CD4-positive, alpha-beta memory T cell (primary cell): ENCODE data around the gene ME3. TPM values are rescaled to one million over a fixed set of nuclear protein-coding genes. Genes with fewer than 3 reads are reported as not detected.
"Not testable (repeated sequence)": the region's sequence is repeated elsewhere in the genome, so short reads cannot be mapped to it uniquely, and the experiment has no call there.

Source experiments
- CTCF ChIA-PET: fragments of 350-600 bp; sonication (Branson Sonifier 250); formaldehyde crosslinking; loops from one replicate; lab custom pipeline; 2021; ENCODE audit warnings: inconsistent platforms; ENCODE audit not compliant: partially characterized antibody; lab: Charles Lee
- POLR2A ChIA-PET: fragments of 350-600 bp; sonication (Branson Sonifier 250); formaldehyde crosslinking; loops from one replicate; lab custom pipeline; 2021; ENCODE audit not compliant: partially characterized antibody; lab: Charles Lee
- DNase-seq, 5 donors: peaks; one replicate each; pipeline versions ENCODE4 v3.0.0 to v3.0.0-alpha.2; 2020 to 2022; ENCODE audit warnings: mixed read lengths in 1 of 5
- H3K27ac ChIP-seq: one replicate; pipeline ENCODE4 v1.7.0; 2013; ENCODE audit warnings: low read depth, low read length
- H3K27me3 ChIP-seq: 2 replicates; pipeline ENCODE4 v1.7.0; 2013; ENCODE audit warnings: mild to moderate bottlenecking, low read length, moderate library complexity; ENCODE audit not compliant: insufficient read depth
- H3K36me3 ChIP-seq: 2 replicates; pipeline ENCODE4 v1.7.0; 2013; ENCODE audit warnings: mild to moderate bottlenecking, low read length, moderate library complexity; ENCODE audit not compliant: insufficient read depth
- H3K4me1 ChIP-seq: 2 replicates; pipeline ENCODE4 v1.7.0; 2013; ENCODE audit warnings: mild to moderate bottlenecking, low read length, moderate library complexity; ENCODE audit not compliant: insufficient read depth
- H3K4me3 ChIP-seq, 2 donors: one replicate each; pipeline ENCODE4 v1.7.0; 2013; ENCODE audit warnings: low read length in 2 of 2, mild to moderate bottlenecking in 1 of 2
- H3K9me3 ChIP-seq, 2 donors: one replicate each; pipeline ENCODE4 v1.7.0; 2013; ENCODE audit warnings: low read length in 2 of 2, control low read depth in 1 of 2; ENCODE audit not compliant: control insufficient read depth in 1 of 2
- H3K27ac Mint-ChIP-seq, 7 donors: one replicate each; pipeline ENCODE4 v1.8.0; 2020 to 2021; ENCODE audit warnings: mixed read lengths in 7 of 7, mild to moderate bottlenecking in 6 of 7, inconsistent platforms in 3 of 7, moderate library complexity in 3 of 7
- H3K27me3 Mint-ChIP-seq, 2 donors: one replicate each; pipeline ENCODE4 v1.8.0; 2020 to 2021; ENCODE audit warnings: mixed read lengths in 2 of 2
- H3K36me3 Mint-ChIP-seq, 2 donors: one replicate each; pipeline ENCODE4 v1.8.0; 2020 to 2021; ENCODE audit warnings: mixed read lengths in 2 of 2, inconsistent platforms in 1 of 2, mild to moderate bottlenecking in 1 of 2
- H3K4me1 Mint-ChIP-seq, 4 donors: one replicate each; pipeline ENCODE4 v1.8.0; 2020 to 2021; ENCODE audit warnings: mixed read lengths in 4 of 4, mild to moderate bottlenecking in 1 of 4
- H3K4me3 Mint-ChIP-seq, 8 donors: one replicate each; pipeline ENCODE4 v1.8.0; 2020 to 2021; ENCODE audit warnings: mixed read lengths in 8 of 8, mild to moderate bottlenecking in 7 of 8, moderate library complexity in 6 of 8, inconsistent platforms in 3 of 8
- H3K9me3 Mint-ChIP-seq, 8 donors: one replicate each; pipeline ENCODE4 v1.8.0; 2020 to 2021; ENCODE audit warnings: mixed read lengths in 8 of 8, mild to moderate bottlenecking in 5 of 8, inconsistent platforms in 3 of 8, moderate library complexity in 1 of 8
- intact Hi-C: fragments of 100-400 bp; cut with micrococcal nuclease; formaldehyde crosslinking; loops from one replicate; pipeline ENCODE4 v1.15.1; 2023
- polyA plus RNA-seq, 2 donors: library from polyadenylated mRNA; unstranded; fragments of 300-500 nt; fragmentation: Illumina TruSeq; gene quantifications; one replicate each; pipeline ENCODE4 v1.2.3, GENCODE V29; 2021
- total RNA-seq, 2 experiments: library from RNA; stranded (reverse); gene quantifications; one replicate each; pipeline ENCODE4 v1.2.3, GENCODE V29; 2021

ME3 gene
- total and polyA plus RNA-seq, 4 experiments from 2014 or later: 0.15 to 1.9 (median 1.3) TPM; not detected in 1

DNA sequence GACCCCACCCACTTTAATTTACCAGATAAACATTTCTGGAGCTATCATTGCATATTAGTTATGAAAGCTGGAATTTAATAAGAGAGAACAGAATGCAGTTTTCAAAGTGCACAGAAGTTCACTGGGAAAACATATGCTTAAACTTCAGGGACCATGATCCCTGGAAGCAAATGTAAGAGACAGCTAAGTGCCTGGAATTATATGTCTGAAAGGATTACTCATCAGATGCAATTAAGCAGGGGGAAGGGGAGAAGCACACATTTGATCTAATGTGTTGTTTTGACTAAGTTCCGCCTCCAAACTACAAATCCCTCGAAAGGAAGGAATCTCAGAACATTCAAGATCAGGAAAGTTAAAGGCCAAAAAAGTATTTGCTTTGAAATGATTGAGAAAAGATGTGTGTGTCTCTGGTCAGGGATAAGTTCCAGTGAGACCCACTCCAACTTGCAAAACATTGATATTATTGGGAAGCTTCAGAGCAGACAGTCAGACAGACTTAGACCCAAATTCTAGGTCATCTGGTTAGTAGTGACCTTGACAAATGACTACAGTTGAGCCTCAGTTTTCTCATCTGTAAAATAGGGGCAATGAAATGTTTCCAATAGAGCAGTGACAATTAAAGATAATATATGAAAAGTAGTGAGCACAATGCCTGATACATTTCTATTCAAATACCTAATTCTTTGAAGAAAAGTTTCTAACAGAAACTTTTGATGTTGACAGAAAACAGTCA, 147.6 kb downstream of the ME3 start:
- ChIA-PET CTCF (no interaction called here), POLR2A (no interaction called here)
- Histone ChIP-seq H3K27ac (no peak overlapping the region), H3K4me3 (no peak overlapping the region), H3K4me1 (no peaks in the 10 kb centered on the region), H3K9me3 (no peaks in the 10 kb centered on the region), H3K27me3 (no peaks in the 10 kb centered on the region), H3K36me3 (no peaks in the 10 kb centered on the region)
- intact Hi-C loops: no loop called here
- Mint-ChIP-seq H3K27ac (no peak overlapping the region), H3K4me1 (no peaks in the 10 kb centered on the region), H3K36me3 (peaks cover 0 to 3% of the 10 kb centered on the region in 2 donors), H3K9me3 (peaks cover 0 to 37% (median 20%) of the 10 kb centered on the region in 8 donors), H3K27me3 (peaks cover 0 to 4% of the 10 kb centered on the region in 2 donors), H3K4me3 (no peak overlapping the region)
- no peak for DNase-seq

DNA sequence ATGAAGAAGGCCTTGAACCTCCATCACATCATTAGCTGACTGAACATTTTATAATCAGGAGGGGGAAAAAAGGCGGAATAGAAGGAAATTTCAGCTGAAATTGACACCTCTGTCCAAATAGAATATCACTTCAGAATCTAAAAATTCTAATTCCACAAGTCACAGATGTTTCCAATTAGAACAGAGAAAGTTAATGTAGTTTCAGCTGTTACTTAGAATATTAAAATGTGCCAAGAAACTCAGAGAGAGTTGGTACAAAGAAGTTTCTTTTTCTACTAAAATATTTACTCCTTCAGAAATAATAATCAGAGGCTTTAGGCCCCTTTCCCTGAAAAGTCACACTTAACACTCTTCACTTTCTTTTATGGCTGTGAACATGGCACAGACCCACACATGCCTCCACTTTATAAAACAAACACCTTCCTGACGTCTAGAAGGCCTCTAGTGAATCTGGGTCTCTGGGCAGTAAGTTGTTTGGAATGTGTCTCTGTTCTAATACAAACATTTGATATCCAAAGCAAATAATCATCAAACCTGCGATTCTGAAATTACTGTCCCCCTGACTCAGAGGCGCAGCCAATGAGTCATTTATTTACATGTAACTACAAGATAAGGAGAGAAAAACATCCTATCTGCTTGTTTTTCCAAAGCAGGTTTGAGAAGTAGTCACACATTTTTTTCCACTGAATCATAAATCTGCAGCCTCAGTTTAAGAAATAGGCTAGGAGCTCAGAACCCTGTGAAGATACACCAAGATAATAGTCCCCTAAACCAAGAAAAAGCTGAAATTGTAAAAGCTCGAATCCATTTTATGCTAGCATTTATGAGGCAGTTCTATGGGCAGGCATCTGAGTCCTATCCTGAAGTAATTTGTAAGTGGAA, 148.4 kb downstream of the ME3 start:
- intact Hi-C loops: no loop called here
- Histone ChIP-seq H3K9me3 (no peaks in the 10 kb centered on the region), H3K36me3 (no peaks in the 10 kb centered on the region), H3K27ac (no peak overlapping the region), H3K4me1 (no peaks in the 10 kb centered on the region), H3K4me3 (no peak overlapping the region), H3K27me3 (no peaks in the 10 kb centered on the region)
- H3K9me3 Mint-ChIP-seq: peaks cover 0 to 37% (median 19%) of the 10 kb centered on the region in 8 donors
- peaks cover 0 to 4% of the 10 kb centered on the region in 2 donors for H3K27me3 Mint-ChIP-seq
- H3K4me3 Mint-ChIP-seq: no peak overlapping the region
- CTCF ChIA-PET: no interaction called here
- no peak for DNase-seq
- H3K4me1 Mint-ChIP-seq: no peaks in the 10 kb centered on the region
- POLR2A ChIA-PET: no interaction called here
- H3K36me3 Mint-ChIP-seq: peaks cover 0 to 3% of the 10 kb centered on the region in 2 donors
- H3K27ac Mint-ChIP-seq: no peak overlapping the region

DNA sequence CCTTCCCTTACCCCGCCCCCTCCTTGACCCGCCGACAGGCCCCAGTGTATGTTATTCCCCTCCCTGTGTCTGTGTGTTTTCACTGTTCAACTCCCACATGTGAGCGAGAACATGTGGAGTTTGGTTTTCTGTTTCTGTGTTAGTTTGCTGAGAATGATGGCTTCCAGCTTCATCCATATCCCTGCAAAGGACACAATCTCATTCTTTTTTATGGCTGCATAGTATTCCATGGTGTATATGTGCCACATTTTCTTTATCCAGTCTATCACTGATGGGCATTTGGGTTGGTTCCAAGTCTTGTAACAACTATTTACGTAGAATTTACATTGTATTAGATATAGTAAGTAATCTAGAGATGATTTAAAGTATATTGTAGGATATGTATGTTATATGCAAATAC, 149.9 kb downstream of the ME3 start:
- H3K36me3 Mint-ChIP-seq, POLR2A ChIA-PET, CTCF ChIA-PET, intact Hi-C loops, H3K4me3 ChIP-seq, H3K27me3 Mint-ChIP-seq, H3K4me3 Mint-ChIP-seq, DNase-seq, H3K27ac ChIP-seq, H3K4me1 ChIP-seq, H3K36me3 ChIP-seq, H3K27me3 ChIP-seq, H3K27ac Mint-ChIP-seq, H3K4me1 Mint-ChIP-seq, H3K9me3 ChIP-seq: not testable (repeated sequence)
- peaks cover 0 to 24% (median 16%) of the 10 kb centered on the region in 8 donors for H3K9me3 Mint-ChIP-seq

GRCh38 chr11:86519064-86519911, 153.1 kb downstream of the ME3 start:
- Histone ChIP-seq H3K27ac (no peak overlapping the region), H3K36me3 (no peaks in the 10 kb centered on the region), H3K4me3 (no peak overlapping the region), H3K27me3 (no peaks in the 10 kb centered on the region), H3K4me1 (no peaks in the 10 kb centered on the region), H3K9me3 (no peaks in the 10 kb centered on the region)
- CTCF ChIA-PET: no interaction called here
- Mint-ChIP-seq H3K36me3 (no peaks in the 10 kb centered on the region), H3K9me3 (peaks cover 0 to 7% (median under 1%) of the 10 kb centered on the region in 8 donors), H3K27me3 (peaks cover 0 to 4% of the 10 kb centered on the region in 2 donors), H3K4me3 (no peak overlapping the region), H3K4me1 (no peaks in the 10 kb centered on the region), H3K27ac (no peak overlapping the region)
- POLR2A ChIA-PET: no interaction called here
- no peak for DNase-seq
- intact Hi-C loops: no loop called here

DNA sequence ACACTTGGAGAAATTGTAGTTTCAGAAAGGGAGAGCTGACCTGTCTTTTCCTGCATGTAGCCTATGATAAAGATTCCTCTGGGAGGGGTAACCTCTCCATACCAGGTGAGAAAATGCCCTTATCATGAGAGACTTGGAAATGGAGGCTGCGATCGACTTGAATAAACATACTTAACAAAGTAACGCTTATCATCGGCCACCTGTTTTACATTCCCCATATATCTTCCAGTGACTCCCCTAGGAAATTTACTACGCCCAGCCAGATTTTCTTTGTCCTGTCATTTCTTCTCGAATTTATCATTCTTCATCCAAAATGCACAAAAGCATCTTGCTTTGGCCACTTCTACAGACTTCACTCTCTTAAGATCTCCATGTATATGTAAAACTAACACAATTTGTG, 154.2 kb downstream of the ME3 start:
- Mint-ChIP-seq H3K4me3 (no peak overlapping the region), H3K27ac (no peak overlapping the region), H3K36me3 (no peaks in the 10 kb centered on the region), H3K27me3 (peaks cover 0 to 4% of the 10 kb centered on the region in 2 donors), H3K9me3 (peaks cover 0 to 7% (median 0%) of the 10 kb centered on the region in 8 donors), H3K4me1 (no peaks in the 10 kb centered on the region)
- Histone ChIP-seq H3K27me3 (no peaks in the 10 kb centered on the region), H3K9me3 (no peaks in the 10 kb centered on the region), H3K4me1 (no peaks in the 10 kb centered on the region), H3K4me3 (no peak overlapping the region), H3K36me3 (no peaks in the 10 kb centered on the region), H3K27ac (no peak overlapping the region)
- DNase-seq: no peak
- ChIA-PET POLR2A (no interaction called here), CTCF (no interaction called here)
- intact Hi-C loops: no loop called here

- Histone ChIP-seq H3K4me1 (no peaks in the 10 kb centered on the region), H3K27ac (no peak overlapping the region), H3K9me3 (no peaks in the 10 kb centered on the region), H3K27me3 (no peaks in the 10 kb centered on the region), H3K4me3 (no peak overlapping the region), H3K36me3 (no peaks in the 10 kb centered on the region)
- intact Hi-C loops: no loop called here
- no peak overlapping the region for H3K27ac Mint-ChIP-seq
- peaks cover 0 to 3% of the 10 kb centered on the region in 2 donors for H3K27me3 Mint-ChIP-seq
- H3K36me3 Mint-ChIP-seq: no peaks in the 10 kb centered on the region
- POLR2A ChIA-PET: no interaction called here
- no peak overlapping the region for H3K4me3 Mint-ChIP-seq
- DNase-seq: no peak
- H3K4me1 Mint-ChIP-seq: no peaks in the 10 kb centered on the region
- H3K9me3 Mint-ChIP-seq: peaks cover 0 to 4% (median 0%) of the 10 kb centered on the region in 8 donors
- CTCF ChIA-PET: interaction anchor here (1.4 kb wide), 1 partner anchor 91 kb away, joined by 3 read pairs; no protein-coding TSS in a partner anchor
Observed at GRCh38 chr11:86517557-86517956, 154.9 kb downstream of the ME3 start.
